Tibial nerve (tissue), 4 donors: ENCODE measurements around the gene HSPB6. TPM values are rescaled to one million over a fixed set of nuclear protein-coding genes. Genes with fewer than 3 reads are reported as not detected.
"Not testable (repeated sequence)": the region's sequence is repeated elsewhere in the genome, so short reads cannot be mapped to it uniquely, and the experiment has no call there.

ENCODE experiments used
- DNase-seq, 2 donors: peaks; one replicate each; pipeline ENCODE4 v3.0.0-alpha.2; 2019; ENCODE audit warnings: low spot score in 2 of 2
- H3K27ac ChIP-seq, 4 donors: fragments of 200-600 bp; sonication (generic) in 3 of 4; one replicate each; pipeline ENCODE4 v1.5.1; 2017 to 2019; ENCODE audit warnings: mild to moderate bottlenecking in 1 of 4
- H3K27me3 ChIP-seq, 2 donors: fragments of 200-600 bp; sonication (generic) in 1 of 2; one replicate each; pipeline versions ENCODE4 v1.5.1 to v1.6.0; 2017 to 2019
- H3K36me3 ChIP-seq, 3 donors: fragments of 200-600 bp; sonication (generic); one replicate each; pipeline ENCODE4 v1.5.1; 2018 to 2019
- H3K4me1 ChIP-seq, 4 donors: fragments of 200-600 bp; sonication (generic) in 3 of 4; one replicate each; pipeline ENCODE4 v1.5.1; 2017 to 2019
- H3K4me3 ChIP-seq, 4 donors: fragments of 200-600 bp; sonication (generic) in 3 of 4; one replicate each; pipeline ENCODE4 v1.5.1; 2017 to 2019; ENCODE audit warnings: mild to moderate bottlenecking in 1 of 4, moderate library complexity in 1 of 4
- H3K9me3 ChIP-seq, 4 donors: fragments of 200-600 bp; sonication (generic) in 3 of 4; one replicate each; pipeline ENCODE4 v1.5.1; 2017 to 2019
- EP300 ChIP-seq, 2 donors: sonication (generic); formaldehyde crosslinking; IDR thresholded peaks; one replicate each; pipeline ENCODE4 v1.6.1; 2017; ENCODE audit warnings: antibody characterized with exemption in 2 of 2, mild to moderate bottlenecking in 1 of 2
- POLR2A ChIP-seq, 2 donors: fragments of 450-650 bp; IDR thresholded peaks; one replicate each; pipeline ENCODE4 v1.6.1; 2017; ENCODE audit warnings: antibody characterized with exemption in 2 of 2, mild to moderate bottlenecking in 2 of 2, moderate library complexity in 2 of 2
- WGBS, 2 donors: methylation state at CpG; one replicate each; pipeline ENCODE4 v1.1.5; 2018; 5-methylcytosine and 5-hydroxymethylcytosine counted together
- total RNA-seq, 4 donors: library from RNA; depleted of rRNA; stranded (reverse); fragments of >200 nt; gene quantifications; one replicate each; pipeline ENCODE4 v1.1.0, GENCODE V29; 2016
- TF ChIP-seq, protein P1 (sequence below), 5 experiments: fragments of 200-600 bp in 3 of 5; fragments of 450-650 bp in 2 of 5; sonication (generic) in 3 of 5; IDR thresholded peaks; one replicate each; pipeline ENCODE4 v1.5.1; 2016 to 2019; ENCODE audit warnings: antibody characterized with exemption in 5 of 5, mild to moderate bottlenecking in 3 of 5, moderate library complexity in 2 of 5

The HSPB6 gene
- total RNA-seq, 4 donors from 2014 or later: 85.2 to 190 (median 124) TPM

DNA sequence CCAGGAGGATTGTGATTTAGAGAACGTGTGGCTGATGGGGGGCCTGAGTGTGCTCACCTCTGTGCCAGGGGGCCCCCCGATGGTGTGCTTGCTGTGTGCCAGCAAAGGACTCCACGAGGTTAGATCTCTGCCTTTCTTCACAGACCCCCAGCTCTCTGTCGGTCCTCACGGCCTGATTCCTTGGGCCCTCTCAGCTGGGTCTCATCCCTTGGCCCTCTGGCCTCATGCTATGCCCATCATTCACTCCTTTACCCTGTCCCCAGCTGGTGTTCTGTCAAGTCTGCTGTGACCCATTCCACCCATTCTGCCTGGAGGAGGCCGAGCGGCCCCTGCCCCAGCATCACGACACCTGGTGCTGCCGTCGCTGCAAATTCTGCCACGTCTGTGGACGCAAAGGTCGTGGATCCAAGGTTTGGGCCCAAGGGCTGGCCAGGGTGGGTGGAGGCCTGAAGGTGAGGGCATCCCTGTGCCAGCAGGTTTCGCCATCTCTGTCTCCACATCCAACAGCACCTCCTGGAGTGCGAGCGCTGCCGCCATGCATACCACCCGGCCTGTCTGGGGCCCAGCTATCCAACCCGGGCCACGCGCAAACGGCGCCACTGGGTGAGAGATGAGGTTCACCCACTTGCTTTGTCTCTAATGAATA, 31.5 kb downstream of the HSPB6 start:
- H3K36me3 ChIP-seq: peaks cover 5 to 100% (median 79%) of the 10 kb centered on the region in 3 donors
- no peak overlapping the region for H3K4me3 ChIP-seq

DNA sequence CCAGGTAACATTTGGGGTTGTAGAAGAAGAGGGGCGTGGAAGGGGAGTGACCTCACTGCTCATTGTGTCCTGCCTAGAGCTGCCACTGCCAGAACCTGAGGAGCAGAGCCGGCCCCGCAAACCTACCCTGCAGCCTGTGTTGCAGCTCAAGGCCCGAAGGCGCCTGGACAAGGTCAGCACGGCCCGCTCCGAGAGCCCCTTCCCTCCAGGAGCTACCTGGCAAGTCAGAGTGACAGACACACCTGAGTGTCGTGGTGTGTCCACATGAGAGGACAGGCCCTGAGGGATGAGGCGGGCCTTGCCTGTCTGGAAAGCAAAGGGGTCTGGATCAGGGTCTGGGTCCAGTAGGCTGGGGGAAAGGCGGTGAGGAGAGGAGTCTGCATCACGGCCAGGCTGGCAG, 32.3 kb downstream of the HSPB6 start:
- no peak for DNase-seq
- H3K36me3 ChIP-seq: peaks cover 5 to 100% (median 71%) of the 10 kb centered on the region in 3 donors
- TF ChIP-seq, protein P1, sequence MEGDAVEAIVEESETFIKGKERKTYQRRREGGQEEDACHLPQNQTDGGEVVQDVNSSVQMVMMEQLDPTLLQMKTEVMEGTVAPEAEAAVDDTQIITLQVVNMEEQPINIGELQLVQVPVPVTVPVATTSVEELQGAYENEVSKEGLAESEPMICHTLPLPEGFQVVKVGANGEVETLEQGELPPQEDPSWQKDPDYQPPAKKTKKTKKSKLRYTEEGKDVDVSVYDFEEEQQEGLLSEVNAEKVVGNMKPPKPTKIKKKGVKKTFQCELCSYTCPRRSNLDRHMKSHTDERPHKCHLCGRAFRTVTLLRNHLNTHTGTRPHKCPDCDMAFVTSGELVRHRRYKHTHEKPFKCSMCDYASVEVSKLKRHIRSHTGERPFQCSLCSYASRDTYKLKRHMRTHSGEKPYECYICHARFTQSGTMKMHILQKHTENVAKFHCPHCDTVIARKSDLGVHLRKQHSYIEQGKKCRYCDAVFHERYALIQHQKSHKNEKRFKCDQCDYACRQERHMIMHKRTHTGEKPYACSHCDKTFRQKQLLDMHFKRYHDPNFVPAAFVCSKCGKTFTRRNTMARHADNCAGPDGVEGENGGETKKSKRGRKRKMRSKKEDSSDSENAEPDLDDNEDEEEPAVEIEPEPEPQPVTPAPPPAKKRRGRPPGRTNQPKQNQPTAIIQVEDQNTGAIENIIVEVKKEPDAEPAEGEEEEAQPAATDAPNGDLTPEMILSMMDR (IDR thresholded peaks at IDR 0.05): no peak
- no peak for TF ChIP-seq POLR2A (IDR thresholded peaks at IDR 0.05)
- no peak for TF ChIP-seq EP300 (IDR thresholded peaks at IDR 0.05)
- 89 to 92% methylated on average over 12 of the region's 12 CpGs for WGBS, 2 donors
- no peak overlapping the region for H3K27ac ChIP-seq
- H3K27me3 ChIP-seq: no peaks in the 10 kb centered on the region
- H3K4me3 ChIP-seq: no peak overlapping the region
- H3K4me1 ChIP-seq: peaks cover 0 to 20% (median under 1%) of the 10 kb centered on the region in 4 donors
- no peaks in the 10 kb centered on the region for H3K9me3 ChIP-seq

More for the DNA sequence above, 31.5 kb downstream of the HSPB6 start:
- H3K27me3 ChIP-seq: no peaks in the 10 kb centered on the region
- DNase-seq: no peak
- 93 to 95% methylated on average over 23 of the region's 23 CpGs for WGBS, 2 donors
- H3K4me1 ChIP-seq: peaks cover 0 to 13% (median 0%) of the 10 kb centered on the region in 4 donors
- TF ChIP-seq EP300 (IDR thresholded peaks at IDR 0.05): no peak
- TF ChIP-seq POLR2A (IDR thresholded peaks at IDR 0.05): no peak
- TF ChIP-seq, protein P1 (IDR thresholded peaks at IDR 0.05): no peak
- H3K27ac ChIP-seq: no peak overlapping the region
- no peaks in the 10 kb centered on the region for H3K9me3 ChIP-seq

DNA sequence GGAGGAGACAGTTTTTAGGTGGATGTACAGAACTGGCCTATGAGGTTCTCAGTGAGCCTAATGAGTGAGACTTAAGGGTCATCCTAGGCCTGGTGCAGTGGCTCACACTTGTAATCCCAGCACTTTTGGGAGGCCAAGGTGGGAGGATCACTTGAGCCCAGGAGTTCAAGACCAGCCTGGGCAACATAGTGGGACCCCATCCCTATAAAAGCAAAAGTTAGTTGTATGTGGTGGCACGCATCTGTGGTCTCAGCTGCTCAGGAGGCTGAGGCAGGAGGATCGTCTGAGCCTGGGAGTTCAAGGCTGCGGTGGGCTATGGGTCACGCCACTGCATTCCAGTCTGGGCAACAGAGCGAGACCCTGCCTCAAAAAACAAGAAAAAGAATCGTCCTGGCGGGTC, 32.7 kb downstream of the HSPB6 start:
- peaks cover 5 to 96% (median 69%) of the 10 kb centered on the region in 3 donors for H3K36me3 ChIP-seq
- 93% methylated on average over 7 of the region's 7 CpGs for WGBS, 2 donors

DNA sequence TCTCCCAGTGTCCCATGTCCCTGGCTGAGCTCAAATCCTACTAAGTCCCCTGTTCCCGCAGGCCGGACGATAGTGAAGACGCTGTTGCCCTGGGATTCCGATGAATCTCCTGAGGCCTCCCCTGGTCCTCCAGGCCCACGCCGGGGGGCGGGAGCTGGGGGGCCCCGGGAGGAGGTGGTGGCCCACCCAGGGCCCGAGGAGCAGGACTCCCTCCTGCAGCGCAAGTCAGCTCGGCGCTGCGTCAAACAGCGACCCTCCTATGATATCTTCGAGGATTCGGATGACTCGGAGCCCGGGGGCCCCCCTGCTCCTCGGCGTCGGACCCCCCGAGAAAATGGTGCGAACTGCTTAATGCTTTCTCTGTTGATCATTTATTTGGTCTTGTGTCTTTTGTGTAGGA, 33.2 kb downstream of the HSPB6 start:
- Histone ChIP-seq H3K9me3 (no peaks in the 10 kb centered on the region), H3K4me1 (peaks cover 0 to 29% (median 9%) of the 10 kb centered on the region in 4 donors), H3K4me3 (no peak overlapping the region), H3K36me3 (peaks cover 5 to 91% (median 65%) of the 10 kb centered on the region in 3 donors), H3K27me3 (no peaks in the 10 kb centered on the region), H3K27ac (no peak overlapping the region)
- TF ChIP-seq POLR2A (IDR thresholded peaks at IDR 0.05): no peak
- TF ChIP-seq EP300 (IDR thresholded peaks at IDR 0.05): no peak
- TF ChIP-seq, protein P1 (IDR thresholded peaks at IDR 0.05): no peak
- WGBS, 2 donors: 91 to 93% methylated on average over 21 to 24 of the region's 24 CpGs
- DNase-seq: no peak

More for the DNA sequence above, 32.7 kb downstream of the HSPB6 start:
- H3K4me3 ChIP-seq, H3K27me3 ChIP-seq, H3K9me3 ChIP-seq, DNase-seq, H3K27ac ChIP-seq: not testable (repeated sequence)
- H3K4me1 ChIP-seq: peaks cover 0 to 25% (median 5%) of the 10 kb centered on the region in 4 donors

DNA sequence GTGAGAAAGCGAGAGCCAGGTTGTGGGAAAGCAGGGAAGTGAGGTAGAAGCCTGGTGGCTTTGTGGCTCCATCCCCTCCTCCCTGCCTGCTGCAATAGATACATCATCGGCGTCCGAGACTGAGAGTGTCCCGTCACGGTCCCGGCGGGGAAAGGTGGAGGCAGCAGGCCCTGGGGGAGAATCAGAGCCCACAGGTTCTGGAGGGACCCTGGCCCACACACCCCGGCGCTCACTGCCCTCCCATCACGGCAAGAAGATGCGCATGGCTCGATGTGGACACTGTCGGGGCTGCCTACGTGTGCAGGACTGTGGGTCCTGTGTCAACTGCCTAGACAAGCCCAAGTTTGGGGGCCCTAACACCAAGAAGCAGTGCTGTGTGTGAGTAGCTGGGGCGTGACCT, 33.9 kb downstream of the HSPB6 start:
- TF ChIP-seq, protein P1 (IDR thresholded peaks at IDR 0.05): no peak
- TF ChIP-seq POLR2A (IDR thresholded peaks at IDR 0.05) (no peak), EP300 (IDR thresholded peaks at IDR 0.05) (no peak)
- H3K36me3 ChIP-seq: peaks cover 5 to 84% (median 57%) of the 10 kb centered on the region in 3 donors
- no peaks in the 10 kb centered on the region for H3K9me3 ChIP-seq
- DNase-seq: no peak
- H3K4me3 ChIP-seq: no peak overlapping the region
- no peaks in the 10 kb centered on the region for H3K27me3 ChIP-seq
- 93 to 100% methylated on average over 4 to 16 of the region's 16 CpGs for whole genome bisulfite sequencing, 2 donors
- peaks cover 0 to 31% (median 10%) of the 10 kb centered on the region in 4 donors for H3K4me1 ChIP-seq
- H3K27ac ChIP-seq: no peak overlapping the region
